Neural cell (in vitro differentiated cells): ENCODE measurements around the gene AFF3. TPM values are rescaled to one million over a fixed set of nuclear protein-coding genes. Genes with fewer than 3 reads are reported as not detected.

Source experiments
- H2AFZ ChIP-seq: fragments of 200-600, 300-800 bp; sonication (generic), shearing (Covaris generic); 2 replicates; pipeline ENCODE4 v1.6.0; 2014; ENCODE audit warnings: low read depth, mild to moderate bottlenecking, antibody characterized with exemption, low read length, moderate library complexity
- H3F3A ChIP-seq: fragments of 200-600 bp; shearing (Covaris generic); 2 replicates; pipeline ENCODE4 v1.6.1; 2016; ENCODE audit warnings: mild to moderate bottlenecking, moderate library complexity, mixed read lengths, antibody characterized with exemption, low read length; ENCODE audit not compliant: insufficient read depth, poor library complexity, severe bottlenecking
- H3K27ac ChIP-seq: fragments of 200-600, 300-800 bp; sonication (generic), shearing (Covaris generic); 2 replicates; pipeline ENCODE4 v1.5.1; 2014; ENCODE audit warnings: mild to moderate bottlenecking, low read length, moderate library complexity
- H3K27me3 ChIP-seq: fragments of 300-800, 200-600 bp; sonication (generic), shearing (Covaris generic); 2 replicates; pipeline ENCODE4 v1.6.0; 2014; ENCODE audit warnings: mild to moderate bottlenecking, low read depth, low read length, moderate library complexity; ENCODE audit not compliant: insufficient read depth
- H3K36me3 ChIP-seq: fragments of 300-800, 200-600 bp; sonication (generic), shearing (Covaris generic); 2 replicates; pipeline ENCODE4 v1.5.1; 2014; ENCODE audit warnings: mild to moderate bottlenecking, antibody characterized with exemption, low read length, moderate library complexity; ENCODE audit not compliant: insufficient read depth
- H3K4me2 ChIP-seq: fragments of 300-800, 200-600 bp; sonication (generic), shearing (Covaris generic); 2 replicates; pipeline ENCODE4 v1.6.0; 2014; ENCODE audit warnings: mild to moderate bottlenecking, low read length
- H3K4me3 ChIP-seq: fragments of 300-800, 200-600 bp; sonication (generic), shearing (Covaris generic); 2 replicates; pipeline ENCODE4 v1.5.1; 2014; ENCODE audit warnings: mild to moderate bottlenecking, low read length, moderate library complexity
- H3K79me2 ChIP-seq: fragments of 200-600 bp; shearing (Covaris generic); replicated peaks from 2 replicates; pipeline ENCODE4 v1.6.0; 2014; ENCODE audit warnings: mild to moderate bottlenecking, low read length, moderate library complexity; ENCODE audit not compliant: insufficient read depth
- H3K9ac ChIP-seq: fragments of 300-800, 200-600 bp; sonication (generic), shearing (Covaris generic); 2 replicates; pipeline ENCODE4 v1.6.1; 2016; ENCODE audit warnings: mild to moderate bottlenecking, low read length, mixed read lengths
- H3K9me2 ChIP-seq: fragments of 200-600 bp; shearing (Covaris generic); 2 replicates; pipeline ENCODE4 v1.6.1; 2016; ENCODE audit warnings: mild to moderate bottlenecking, low read length, mixed read lengths; ENCODE audit not compliant: insufficient read depth
- H3K9me3 ChIP-seq: fragments of 200-600, 300-800 bp; sonication (generic), shearing (Covaris generic); 2 replicates; pipeline ENCODE4 v1.6.1; 2016; ENCODE audit warnings: mild to moderate bottlenecking, mixed run types, low read length, moderate library complexity, mixed read lengths
- H4K20me1 ChIP-seq: fragments of 200-600 bp; shearing (Covaris generic); 2 replicates; pipeline ENCODE4 v1.6.1; 2016; ENCODE audit warnings: mild to moderate bottlenecking, mixed run types; ENCODE audit not compliant: insufficient read depth
- EP300 ChIP-seq: fragments of 450-650 bp; conservative IDR thresholded peaks from 2 replicates; pipeline ENCODE4 v1.6.1; 2014; ENCODE audit warnings: antibody characterized with exemption, mild to moderate bottlenecking, moderate library complexity; ENCODE audit not compliant: poor library complexity, severe bottlenecking
- EZH2 ChIP-seq: fragments of 200-600, 300-800 bp; shearing (Covaris generic), sonication (generic); IDR thresholded peaks from 2 replicates; pipeline ENCODE4 v1.6.1; 2014; ENCODE audit warnings: antibody characterized with exemption, low read length, borderline replicate concordance, mild to moderate bottlenecking; ENCODE audit not compliant: insufficient read depth, poor library complexity, severe bottlenecking
- MXI1 ChIP-seq: fragments of 450-650 bp; conservative IDR thresholded peaks from 2 replicates; pipeline ENCODE4 v1.6.1; 2014; ENCODE audit warnings: antibody characterized with exemption, mild to moderate bottlenecking; ENCODE audit not compliant: poor library complexity, severe bottlenecking
- POLR2AphosphoS5 ChIP-seq: IDR thresholded peaks from 2 replicates; pipeline ENCODE4 v1.6.1; 2012
- RAD21 ChIP-seq: fragments of 450-650 bp; conservative IDR thresholded peaks from 2 replicates; pipeline ENCODE4 v1.6.1; 2014; ENCODE audit warnings: antibody characterized with exemption, mild to moderate bottlenecking, moderate library complexity
- SMC3 ChIP-seq: fragments of 450-650 bp; conservative IDR thresholded peaks from 2 replicates; pipeline ENCODE4 v1.6.1; 2014; ENCODE audit warnings: antibody characterized with exemption, mild to moderate bottlenecking, moderate library complexity; ENCODE audit not compliant: poor library complexity
- TAF1 ChIP-seq: IDR thresholded peaks from 2 replicates; pipeline ENCODE4 v1.6.1; 2012; ENCODE audit warnings: low read depth
- polyA plus RNA-seq: library from polyadenylated mRNA; depleted of rRNA; stranded (reverse); fragments of >200 nt; gene quantifications from 2 replicates; pipeline ENCODE4 v1.2.3, GENCODE V29; 2014
- TF ChIP-seq, protein P1 (sequence below): fragments of 450-650 bp; IDR thresholded peaks from 2 replicates; pipeline ENCODE4 v1.5.1; 2014; ENCODE audit warnings: antibody characterized with exemption, mild to moderate bottlenecking, moderate library complexity; ENCODE audit not compliant: poor library complexity, severe bottlenecking
- TF ChIP-seq, protein P2 (sequence below): IDR thresholded peaks from 2 replicates; pipeline ENCODE4 v1.6.1; 2012; ENCODE audit warnings: borderline replicate concordance

The AFF3 gene
- polyA plus RNA-seq, 1 donor from 2014 or later: 5.1 TPM

DNA sequence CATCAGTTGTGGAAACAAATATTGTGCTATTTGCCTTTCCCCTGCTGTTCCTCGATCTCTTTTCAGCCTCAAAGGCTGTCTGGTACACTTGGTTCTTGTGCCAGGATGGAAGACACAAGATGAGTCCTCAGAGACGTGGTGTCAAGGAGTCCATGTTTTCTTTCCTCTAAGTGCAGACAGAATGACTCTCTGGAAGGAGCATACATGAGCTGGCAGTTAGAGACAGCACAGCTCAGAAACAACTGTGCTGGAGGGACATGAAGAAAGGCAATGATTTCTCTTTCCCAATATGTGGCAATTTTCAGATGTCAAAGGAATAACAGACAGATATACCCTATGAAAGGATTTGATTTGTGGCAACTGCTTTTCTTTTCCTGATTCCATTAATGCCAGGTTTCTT lies 162.2 kb downstream of the AFF3 start:
- Histone ChIP-seq H3K4me2 (no peak overlapping the region), H4K20me1 (no peaks in the 10 kb centered on the region), H3K79me2 (no peaks in the 10 kb centered on the region), H2AFZ (no peak overlapping the region), H3K9me2 (no peaks in the 10 kb centered on the region), H3K27me3 (no peaks in the 10 kb centered on the region), H3K4me3 (peak overlapping the region; percentile 14), H3K9me3 (no peaks in the 10 kb centered on the region), H3K36me3 (no peaks in the 10 kb centered on the region), H3F3A (no peaks in the 10 kb centered on the region), H3K27ac (peak overlapping the region; percentile 38), H3K9ac (no peak overlapping the region)
- TF ChIP-seq EZH2 (no peak), RAD21 (peak; percentile 25), EP300 (peak; percentile 96), MXI1 (no peak), POLR2AphosphoS5 (peak; percentile 86), TAF1 (no peak), SMC3 (peak; percentile 27)
- TF ChIP-seq, protein P1, sequence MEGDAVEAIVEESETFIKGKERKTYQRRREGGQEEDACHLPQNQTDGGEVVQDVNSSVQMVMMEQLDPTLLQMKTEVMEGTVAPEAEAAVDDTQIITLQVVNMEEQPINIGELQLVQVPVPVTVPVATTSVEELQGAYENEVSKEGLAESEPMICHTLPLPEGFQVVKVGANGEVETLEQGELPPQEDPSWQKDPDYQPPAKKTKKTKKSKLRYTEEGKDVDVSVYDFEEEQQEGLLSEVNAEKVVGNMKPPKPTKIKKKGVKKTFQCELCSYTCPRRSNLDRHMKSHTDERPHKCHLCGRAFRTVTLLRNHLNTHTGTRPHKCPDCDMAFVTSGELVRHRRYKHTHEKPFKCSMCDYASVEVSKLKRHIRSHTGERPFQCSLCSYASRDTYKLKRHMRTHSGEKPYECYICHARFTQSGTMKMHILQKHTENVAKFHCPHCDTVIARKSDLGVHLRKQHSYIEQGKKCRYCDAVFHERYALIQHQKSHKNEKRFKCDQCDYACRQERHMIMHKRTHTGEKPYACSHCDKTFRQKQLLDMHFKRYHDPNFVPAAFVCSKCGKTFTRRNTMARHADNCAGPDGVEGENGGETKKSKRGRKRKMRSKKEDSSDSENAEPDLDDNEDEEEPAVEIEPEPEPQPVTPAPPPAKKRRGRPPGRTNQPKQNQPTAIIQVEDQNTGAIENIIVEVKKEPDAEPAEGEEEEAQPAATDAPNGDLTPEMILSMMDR: no peak
- TF ChIP-seq, protein P2, sequence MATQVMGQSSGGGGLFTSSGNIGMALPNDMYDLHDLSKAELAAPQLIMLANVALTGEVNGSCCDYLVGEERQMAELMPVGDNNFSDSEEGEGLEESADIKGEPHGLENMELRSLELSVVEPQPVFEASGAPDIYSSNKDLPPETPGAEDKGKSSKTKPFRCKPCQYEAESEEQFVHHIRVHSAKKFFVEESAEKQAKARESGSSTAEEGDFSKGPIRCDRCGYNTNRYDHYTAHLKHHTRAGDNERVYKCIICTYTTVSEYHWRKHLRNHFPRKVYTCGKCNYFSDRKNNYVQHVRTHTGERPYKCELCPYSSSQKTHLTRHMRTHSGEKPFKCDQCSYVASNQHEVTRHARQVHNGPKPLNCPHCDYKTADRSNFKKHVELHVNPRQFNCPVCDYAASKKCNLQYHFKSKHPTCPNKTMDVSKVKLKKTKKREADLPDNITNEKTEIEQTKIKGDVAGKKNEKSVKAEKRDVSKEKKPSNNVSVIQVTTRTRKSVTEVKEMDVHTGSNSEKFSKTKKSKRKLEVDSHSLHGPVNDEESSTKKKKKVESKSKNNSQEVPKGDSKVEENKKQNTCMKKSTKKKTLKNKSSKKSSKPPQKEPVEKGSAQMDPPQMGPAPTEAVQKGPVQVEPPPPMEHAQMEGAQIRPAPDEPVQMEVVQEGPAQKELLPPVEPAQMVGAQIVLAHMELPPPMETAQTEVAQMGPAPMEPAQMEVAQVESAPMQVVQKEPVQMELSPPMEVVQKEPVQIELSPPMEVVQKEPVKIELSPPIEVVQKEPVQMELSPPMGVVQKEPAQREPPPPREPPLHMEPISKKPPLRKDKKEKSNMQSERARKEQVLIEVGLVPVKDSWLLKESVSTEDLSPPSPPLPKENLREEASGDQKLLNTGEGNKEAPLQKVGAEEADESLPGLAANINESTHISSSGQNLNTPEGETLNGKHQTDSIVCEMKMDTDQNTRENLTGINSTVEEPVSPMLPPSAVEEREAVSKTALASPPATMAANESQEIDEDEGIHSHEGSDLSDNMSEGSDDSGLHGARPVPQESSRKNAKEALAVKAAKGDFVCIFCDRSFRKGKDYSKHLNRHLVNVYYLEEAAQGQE: peak; percentile 85

DNA sequence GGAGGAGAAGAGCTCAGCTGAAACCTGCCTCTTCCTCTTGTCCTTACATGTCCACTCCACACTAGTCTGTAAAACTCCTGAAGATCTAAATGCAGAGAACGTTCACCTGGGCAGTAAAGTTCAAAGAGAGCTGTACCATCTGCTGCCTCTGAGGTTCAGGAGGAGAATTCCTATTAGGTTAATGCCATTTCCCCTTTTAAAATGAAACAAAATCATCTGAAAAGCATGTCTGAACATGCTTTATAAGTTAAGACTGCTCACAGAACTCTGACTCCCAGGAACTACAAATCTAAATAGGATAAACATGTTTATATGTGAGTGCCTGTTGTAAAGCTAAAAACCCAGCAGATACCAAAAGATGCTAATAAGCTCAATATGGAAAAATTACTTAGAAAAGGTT lies 164.4 kb downstream of the AFF3 start:
- Histone ChIP-seq H3K79me2 (no peaks in the 10 kb centered on the region), H3K9me3 (no peaks in the 10 kb centered on the region), H3K4me3 (no peak overlapping the region), H3K36me3 (no peaks in the 10 kb centered on the region), H3K27me3 (peaks cover 2% of the 10 kb centered on the region), H4K20me1 (no peaks in the 10 kb centered on the region), H2AFZ (no peak overlapping the region), H3K9ac (no peak overlapping the region), H3K27ac (no peak overlapping the region), H3F3A (no peaks in the 10 kb centered on the region), H3K9me2 (no peaks in the 10 kb centered on the region), H3K4me2 (no peak overlapping the region)
- TF ChIP-seq TAF1: no peak
- no peak for TF ChIP-seq RAD21
- TF ChIP-seq, protein P2: no peak
- no peak for TF ChIP-seq EP300
- no peak for TF ChIP-seq MXI1
- no peak for TF ChIP-seq SMC3
- TF ChIP-seq, protein P1: no peak
- TF ChIP-seq POLR2AphosphoS5: no peak
- no peak for TF ChIP-seq EZH2
